GM21526 (cell line): ENCODE data around the gene IPO11.
"Not testable (repeated sequence)": the region's sequence is repeated elsewhere in the genome, so short reads cannot be mapped to it uniquely, and the experiment has no call there.

ENCODE experiments used
- ATAC-seq: cut with Tn5 transposase; IDR thresholded peaks from one replicate; pipeline ENCODE4 v1.9.1; 2021; ENCODE audit warnings: moderate library complexity; ENCODE audit not compliant: unreplicated experiment, low FRiP score

Gene IPO11

DNA sequence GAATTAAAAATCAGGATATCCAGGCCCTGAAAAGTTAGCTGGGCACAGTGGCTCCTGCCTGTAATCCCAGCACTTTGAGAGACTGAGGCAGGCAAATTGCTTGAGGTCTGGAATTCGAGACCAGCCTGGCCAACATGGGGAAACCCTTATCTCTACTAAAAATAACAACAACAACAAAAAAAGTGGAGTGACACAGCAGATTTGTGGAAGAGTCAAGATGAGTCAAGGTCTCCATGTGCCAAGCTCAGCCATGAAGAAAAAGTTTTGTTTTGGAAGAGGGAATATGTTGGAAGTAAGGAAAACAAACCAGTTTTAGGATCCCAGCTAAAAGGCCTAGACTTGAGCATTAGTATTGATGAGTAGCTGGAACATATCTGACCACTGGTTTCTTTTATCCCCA, 180.8 kb downstream of the IPO11 start:
- no peak for ATAC-seq

DNA sequence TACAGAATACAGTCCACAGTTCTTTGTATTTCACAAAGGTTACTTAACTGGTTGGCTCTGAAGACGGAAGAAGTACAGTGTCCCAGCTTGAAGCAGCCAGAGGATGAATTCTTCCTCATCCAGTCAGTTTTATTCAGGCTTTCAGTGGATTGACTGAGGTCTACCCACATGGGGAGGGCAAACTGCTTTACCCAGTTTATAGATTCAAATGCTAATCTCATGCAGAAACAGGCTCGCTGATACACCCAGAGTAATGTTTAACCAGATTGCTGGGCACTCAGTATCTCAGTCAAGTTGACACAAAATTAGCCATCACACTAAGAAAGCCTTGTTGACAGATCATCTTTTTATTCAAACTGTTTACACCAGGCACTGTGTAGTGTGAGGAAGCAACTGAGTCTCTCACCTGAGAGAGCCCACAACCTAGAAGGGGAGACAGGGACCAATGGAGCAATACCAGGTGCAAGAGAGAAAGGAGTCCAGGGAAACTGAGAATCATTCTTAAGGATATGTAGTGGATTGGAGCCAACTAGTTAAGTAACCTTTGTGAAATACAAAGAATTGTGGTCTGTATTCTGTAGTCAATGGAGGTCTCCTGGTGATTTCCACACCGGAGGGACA, 181.9 kb downstream of the IPO11 start:
- ATAC-seq: no peak

DNA sequence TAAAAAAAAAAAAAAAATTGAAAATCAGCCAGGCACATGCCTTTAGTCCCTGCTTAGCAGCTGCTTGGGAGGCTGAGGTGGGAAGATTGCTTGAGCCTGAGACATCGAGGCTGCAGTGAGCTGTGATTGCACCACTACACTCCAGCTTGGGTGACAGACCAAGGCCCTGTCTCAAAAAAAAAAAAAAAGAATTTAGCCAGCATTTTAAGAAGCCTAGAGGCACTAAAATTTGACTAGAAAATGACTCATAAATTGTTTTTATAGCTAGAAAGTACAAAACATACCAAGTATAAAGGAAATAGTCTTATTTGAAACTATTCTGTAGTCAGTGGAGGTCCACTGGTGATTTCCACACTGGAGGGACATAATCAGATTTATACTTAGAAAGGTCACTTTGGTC, 183.5 kb downstream of the IPO11 start:
- ATAC-seq: no peak

DNA sequence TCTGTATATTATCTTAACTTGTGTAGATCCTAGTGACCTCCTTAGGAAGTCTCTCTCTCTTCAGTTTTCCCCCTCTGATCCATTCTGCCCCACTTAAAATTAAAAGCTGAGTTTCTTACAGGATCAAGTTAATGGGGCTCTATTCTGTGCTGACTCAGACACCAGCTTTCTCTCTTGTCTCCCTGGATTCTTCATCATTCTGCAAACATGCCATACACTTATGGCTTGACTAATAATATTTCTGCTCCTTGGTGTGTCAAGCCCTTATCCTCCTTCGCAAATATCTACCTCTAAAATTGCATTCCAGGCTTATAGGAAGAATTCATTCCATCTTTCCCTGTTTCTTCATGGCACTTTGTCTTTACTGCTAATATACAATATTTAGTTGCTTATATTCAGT, 184.1 kb downstream of the IPO11 start:
- no peak for ATAC-seq

DNA sequence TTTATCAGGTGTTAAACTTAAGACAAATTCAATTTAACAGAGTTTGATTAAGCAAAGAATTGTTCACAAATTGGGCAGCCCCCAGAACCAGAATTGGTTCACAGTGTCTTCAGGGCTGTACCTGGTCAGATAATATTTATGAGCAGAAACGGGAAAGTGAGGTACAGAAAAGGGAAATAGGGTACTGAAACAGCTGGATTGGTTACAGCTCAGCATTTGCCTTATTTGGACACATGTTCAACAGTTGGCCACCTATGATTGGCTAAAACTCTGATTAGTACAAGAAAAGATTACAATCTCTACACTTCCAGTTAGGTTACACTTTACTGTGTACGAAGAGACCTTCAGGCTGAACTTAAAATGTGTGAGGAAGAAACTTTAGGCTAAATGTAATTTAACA, 184.8 kb downstream of the IPO11 start:
- no peak for ATAC-seq

DNA sequence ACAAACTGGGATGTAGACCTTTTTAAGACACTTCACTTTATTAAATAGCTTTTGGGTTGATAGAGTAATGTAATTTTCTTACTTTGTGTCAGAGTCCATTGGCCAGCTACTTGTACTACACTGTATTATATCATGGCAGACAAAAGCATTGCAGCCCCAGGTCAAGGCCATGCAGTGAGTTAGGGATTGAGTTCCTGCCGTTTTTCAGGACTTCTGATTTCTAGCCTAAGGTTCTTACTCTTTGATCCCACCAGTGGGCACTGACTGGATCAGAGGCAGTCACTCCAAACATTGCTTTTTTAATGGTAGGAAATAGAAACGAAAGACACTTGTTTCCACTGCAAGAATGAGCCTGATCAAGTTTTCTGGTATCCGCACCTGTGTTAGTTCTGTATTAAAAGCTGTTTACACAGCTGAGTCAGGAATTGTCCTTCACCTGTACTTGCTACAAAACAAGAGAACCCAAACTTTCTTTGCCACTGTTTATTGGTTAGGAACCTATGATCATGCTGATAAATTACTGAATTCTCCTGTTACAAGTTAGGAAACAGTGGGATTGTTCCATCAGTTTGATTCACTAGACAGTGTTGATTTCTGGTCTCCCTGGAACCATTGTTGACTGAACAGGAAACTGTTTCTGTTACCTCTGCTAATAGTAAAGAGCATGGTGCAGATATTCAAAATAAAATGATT, 188.1 kb downstream of the IPO11 start:
- no peak for ATAC-seq

DNA sequence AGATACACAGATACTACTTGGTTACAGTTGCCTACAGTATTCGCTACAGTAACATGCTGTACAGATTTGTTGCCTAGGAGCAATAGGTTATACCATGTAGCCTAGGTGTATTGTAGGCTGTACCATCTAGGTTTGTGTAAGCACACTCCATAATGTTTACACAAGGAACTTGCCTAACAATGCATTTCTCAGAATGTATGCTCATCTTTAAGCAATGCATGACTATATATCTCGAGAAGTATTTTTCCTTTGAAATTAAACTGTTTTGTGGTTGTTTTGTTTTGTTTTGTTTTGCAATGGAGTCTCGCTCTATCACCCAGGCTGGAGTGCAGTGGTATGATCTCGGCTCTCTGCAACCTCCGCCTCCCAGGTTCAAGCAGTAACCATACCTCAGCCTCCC, 191.4 kb downstream of the IPO11 start:
- no peak for ATAC-seq

DNA sequence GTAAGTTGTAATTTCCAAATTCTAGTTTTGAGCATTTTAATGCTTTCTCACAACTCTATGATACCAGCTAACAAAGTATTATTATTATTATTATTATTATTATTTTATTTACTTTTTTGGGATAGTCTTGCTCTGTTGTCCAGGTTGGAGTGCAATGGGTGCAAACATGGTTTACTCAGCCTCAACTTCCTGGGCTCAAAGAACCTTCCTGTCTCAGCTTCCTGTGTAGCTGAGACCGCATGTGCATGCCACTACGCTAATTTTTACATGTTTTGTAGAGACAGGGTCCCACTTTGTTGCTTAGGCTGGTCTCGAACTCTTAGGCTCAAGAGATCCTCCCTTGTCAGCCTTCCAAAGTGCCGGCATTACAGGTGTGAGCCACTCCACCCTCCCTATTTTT, 193.1 kb downstream of the IPO11 start:
- no peak for ATAC-seq

DNA sequence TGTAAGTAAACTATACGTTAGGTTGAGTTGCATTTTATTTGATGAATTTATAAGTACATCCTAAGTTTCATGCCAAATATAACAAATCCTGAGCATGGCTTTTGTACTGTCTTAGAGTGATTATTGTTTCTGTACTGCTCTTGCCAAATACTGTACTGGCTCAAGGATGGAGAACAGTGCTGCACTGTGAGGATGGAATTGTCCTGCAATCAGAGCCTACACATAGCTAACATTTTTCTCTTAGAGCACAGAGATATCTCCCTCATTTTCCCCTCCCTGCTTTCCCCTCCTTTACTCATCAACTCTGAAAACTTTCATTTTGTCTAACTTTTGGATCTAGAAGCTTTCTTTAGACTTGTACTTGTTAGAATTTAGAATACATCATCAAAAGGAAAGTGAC, 194.3 kb downstream of the IPO11 start:
- no peak for ATAC-seq

DNA sequence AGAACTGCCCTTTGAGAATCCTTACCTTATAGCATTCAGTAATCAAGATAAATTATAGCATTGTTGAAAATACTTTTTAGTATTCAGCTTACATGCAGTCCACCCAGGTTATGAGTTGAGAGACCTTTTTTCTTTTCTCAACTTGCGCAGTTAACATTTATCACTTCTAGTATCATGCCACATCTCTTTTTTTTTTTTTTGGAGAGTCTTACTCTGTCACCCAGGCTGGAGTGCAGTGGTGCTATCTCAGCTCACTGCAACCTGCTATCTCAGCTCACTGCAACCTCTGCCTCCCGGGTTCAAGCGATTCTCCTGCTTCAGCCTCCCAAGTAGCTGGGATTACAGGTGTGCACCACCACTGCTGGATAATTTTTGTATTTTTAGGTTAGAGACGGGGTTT, 195.1 kb downstream of the IPO11 start:
- ATAC-seq: no peak

DNA sequence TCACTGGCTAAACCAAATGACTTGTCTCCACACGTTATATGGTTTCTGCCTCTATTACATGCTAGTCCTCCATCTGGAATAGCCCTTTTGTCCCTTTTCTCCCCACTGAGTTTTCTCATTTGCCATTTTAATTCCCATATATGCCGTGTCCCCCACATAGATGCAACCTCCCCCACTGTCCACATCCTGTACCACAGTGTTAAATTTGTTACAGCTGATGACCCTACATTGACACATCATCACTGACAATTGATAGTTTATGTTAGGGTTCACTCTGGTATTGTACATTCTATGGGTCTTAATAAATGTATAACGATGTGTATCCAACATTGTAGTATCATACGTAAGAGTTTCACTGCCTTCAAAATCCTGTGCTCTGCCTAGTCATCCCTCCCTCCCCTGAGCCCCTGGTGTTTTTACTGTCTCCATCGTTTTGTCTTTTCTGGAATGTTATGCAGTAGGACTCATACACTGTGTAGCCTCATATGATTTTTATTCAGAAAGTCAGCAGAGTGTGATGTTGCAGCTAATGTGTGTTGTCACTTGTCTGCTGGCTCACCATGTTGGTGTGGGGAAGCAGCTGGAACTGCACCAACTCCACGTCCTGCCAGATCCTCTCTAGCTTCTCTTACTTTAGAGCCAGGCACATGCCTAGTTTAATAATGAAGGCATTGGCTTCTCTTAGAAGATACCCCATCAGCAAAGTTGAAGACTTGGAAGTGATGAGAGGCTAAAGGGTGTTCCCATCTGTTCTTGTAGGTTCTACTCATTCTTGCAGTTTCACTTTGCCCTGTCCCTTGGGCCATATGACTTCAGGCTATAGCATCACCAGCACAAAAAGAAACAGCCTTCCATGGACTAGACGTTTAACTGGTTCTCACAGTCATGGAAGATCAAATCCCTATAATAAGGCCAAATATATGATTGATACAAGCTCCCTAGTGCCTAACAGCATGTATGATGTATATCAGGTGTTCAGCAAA, 196.3 kb downstream of the IPO11 start:
- no peak for ATAC-seq

DNA sequence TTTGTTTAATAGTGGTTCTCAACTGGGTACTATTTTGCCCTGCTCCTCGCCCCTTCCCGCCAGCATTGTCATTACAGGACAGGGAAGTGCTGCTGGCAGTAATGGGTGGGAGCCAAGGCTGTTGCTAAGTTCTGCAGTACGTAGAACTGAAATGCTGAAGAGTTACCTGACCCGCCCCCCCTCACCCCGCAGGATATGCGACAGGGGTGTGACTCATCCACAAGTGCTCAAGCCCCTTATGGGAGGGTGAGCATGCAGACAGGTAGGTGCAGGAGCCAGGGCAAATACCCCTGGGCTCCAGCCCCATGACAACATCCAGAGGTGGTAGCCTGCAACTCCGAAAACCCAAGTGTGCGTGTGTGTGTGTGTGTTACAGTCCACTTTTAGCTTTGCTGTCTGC, 201.8 kb downstream of the IPO11 start:
- no peak for ATAC-seq

DNA sequence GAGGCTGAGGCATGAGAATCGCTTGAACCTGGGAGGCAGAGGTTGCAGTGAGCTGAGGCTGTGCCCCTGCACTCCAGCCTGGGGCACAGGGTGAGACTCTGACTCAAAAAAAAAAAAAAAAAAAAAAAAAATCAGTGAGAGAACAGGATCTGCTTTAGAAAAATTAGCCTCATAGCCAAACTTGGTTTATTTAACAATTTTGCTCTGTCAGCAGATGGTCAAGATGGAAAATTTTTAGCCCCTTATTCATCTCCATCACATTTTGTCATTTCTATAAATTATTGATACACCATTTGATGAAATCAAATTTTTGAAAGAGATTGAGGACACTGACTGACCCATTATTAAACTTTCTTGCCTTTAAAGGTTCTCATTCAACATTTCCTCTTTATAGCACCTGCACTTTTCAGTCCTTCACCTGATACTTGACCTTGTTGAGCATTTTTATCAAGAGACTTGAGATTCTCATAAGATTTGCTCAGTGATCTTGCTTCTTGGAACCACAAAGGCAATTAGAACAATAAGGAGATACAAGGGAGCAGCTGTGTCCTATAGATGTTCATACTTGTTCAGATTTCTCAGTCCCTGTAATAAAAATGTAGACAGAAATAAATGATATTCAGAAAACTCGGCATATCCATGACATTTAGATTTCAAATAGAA, 204.2 kb downstream of the IPO11 start:
- no peak for ATAC-seq

DNA sequence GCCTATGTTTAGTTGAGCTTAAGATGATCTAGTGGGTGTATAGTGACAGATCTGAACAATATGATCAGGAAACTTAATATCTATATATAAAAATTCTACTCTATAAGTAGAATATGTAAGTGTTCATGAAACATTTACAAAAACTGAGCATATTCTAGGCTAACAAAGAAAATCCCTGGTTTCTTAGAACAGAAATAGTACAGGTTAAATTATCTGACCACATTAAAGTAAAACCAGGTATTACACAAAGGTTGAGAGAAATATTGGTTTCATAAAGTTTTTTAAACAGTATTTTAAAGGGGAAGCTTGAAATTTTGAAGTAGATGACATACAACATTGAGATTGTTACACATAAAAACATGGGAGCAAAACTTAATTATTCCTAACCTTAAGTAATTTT, 205.4 kb downstream of the IPO11 start:
- ATAC-seq: no peak

DNA sequence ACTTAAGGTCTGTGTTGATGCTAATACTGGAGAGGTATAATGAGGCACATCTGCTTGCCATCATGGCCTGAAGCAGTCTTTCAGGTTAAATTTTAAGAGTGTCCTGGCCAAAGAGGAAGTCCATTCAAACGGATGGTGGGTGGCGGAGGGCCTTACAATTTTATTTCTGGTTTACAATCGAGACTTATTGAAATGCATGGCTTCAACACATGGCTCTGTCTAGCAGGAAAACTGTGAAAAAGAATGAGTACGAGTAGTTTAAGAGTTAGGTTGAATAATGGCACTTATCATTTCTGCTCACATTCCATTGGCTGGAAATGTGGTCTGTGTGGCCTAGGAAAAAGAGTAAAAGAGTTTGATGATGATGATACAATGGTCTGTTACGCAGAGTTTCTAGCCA, 208.2 kb downstream of the IPO11 start:
- ATAC-seq: no peak

DNA sequence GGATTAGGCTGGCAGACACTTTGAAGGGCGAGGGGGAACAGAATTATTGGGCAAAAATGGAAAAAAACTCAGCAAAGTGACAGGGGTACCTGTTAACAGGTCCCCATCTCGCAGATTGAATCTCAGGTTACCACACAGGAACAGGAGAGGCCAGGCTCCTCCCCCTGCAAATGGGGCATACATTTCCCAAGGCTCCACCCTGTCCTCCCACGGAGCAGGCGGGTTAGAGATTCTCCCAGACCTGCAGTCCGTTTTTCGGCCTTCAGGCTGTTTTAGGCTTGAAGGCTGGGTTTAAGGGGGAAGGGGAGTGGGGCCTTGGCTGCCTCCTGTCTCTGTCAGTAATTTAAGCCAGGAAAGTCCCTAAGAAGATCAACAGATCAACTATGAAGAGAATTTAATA, 208.7 kb downstream of the IPO11 start:
- ATAC-seq: no peak

DNA sequence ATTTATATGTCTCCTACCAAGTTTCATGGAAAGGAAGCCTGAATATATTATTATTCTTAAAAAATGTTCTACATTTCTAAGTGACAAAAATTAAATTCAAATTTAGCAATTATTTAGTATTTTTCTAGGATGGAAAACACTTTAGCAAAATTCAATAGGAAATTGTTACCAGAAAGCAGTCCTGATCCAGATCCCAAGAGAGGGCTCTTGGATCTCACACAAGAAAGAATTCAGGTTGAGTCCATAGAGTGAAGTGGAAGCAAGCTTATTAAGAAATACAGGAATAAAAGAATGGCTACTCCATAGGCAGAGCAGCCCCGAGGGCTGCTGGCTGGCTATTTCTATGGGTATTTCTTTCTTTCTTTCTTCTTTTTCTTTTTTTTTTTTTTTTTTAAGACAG, 210.7 kb downstream of the IPO11 start:
- ATAC-seq: no peak

DNA sequence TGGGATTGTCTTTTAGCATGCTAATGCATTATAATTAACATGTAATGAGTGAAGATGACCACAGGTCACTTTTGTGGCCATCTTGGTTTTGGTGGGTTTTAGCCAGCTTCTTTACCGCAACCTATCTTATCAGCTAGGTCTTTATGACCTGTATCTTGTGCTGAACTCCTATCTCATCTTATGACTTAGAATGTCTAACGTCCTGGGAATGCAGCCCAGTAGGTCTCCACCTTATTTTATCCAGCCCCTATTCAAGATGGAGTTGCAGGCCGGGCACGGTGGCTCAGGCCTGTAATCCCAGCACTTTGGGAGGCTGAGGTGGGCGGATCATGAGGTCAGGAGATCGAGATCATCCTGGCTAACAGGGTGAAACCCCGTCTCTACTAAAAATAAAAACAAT, 211.9 kb downstream of the IPO11 start:
- ATAC-seq: not testable (repeated sequence)

DNA sequence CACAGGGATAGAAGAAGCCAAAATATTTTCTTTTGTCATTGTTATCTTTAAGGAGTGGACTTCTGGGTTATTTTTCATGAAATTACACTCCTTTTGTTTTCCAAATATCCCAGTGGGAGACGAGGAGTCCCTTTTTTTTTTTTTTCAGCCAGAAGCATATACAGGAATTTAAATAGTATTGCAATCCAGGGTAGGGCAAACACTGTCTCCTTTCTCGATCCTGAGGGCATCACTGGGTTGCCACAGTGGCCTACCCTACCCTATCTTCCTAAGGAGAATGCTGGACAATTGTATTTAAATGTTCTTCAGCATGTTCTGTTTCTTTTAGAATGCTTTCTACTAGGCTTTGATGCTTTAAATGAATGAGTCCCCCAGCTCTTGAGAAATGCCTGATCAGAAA, 214.0 kb downstream of the IPO11 start:
- no peak for ATAC-seq

DNA sequence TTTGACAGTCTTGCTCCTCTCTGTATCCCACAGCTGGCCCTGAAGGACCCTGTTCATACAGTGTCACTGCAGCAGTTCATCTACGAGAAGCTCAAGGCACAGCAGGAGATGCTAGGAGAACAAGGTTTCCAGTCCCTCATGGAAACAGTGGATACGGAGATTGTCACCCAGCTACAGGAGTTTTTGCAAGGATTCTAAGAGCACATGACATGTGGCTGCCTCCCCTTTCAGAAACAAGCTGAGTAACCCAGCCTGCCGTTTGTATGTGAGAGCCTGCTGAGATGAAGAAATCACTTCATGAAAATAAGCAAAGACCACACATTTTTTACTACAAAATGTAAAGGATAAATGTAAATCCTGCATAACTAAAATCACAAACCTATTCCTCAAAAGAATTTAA, 214.6 kb downstream of the IPO11 start:
- no peak for ATAC-seq

DNA sequence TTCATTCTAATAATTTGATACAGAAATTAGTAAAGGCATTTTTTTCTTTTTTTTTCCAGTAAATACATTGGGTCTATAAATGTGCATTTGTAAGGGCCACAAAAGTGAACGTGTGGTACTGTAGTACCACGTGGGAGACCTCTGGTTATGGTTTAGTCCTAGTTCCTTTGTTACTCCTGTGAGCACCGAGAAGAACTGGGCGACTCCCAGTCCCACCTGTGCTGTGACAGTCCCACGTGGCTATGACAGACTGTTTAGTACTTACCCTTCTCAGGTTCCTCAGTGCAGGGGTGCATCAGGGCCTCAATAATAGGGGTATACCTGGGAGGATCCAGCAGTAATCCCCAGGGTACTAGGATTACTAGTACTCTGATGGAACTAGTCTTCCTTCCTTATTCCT, 215.3 kb downstream of the IPO11 start:
- ATAC-seq: no peak
